ENCODE data around the gene LIME1. TPM values are rescaled to one million over a fixed set of nuclear protein-coding genes. Genes with fewer than 3 reads are reported as not detected.

The LIME1 gene
- total RNA-seq, 1 donor from 2014 or later = 4.9 TPM

GRCh38 chr20:63736893-63737694 lies 630 bp downstream of the LIME1 start:
- FAIRE-seq (no peak), DNase-seq (ENCODE audit: low spot score in 2 of 2) (no peak)

- FAIRE-seq = no peak
- no peak for DNase-seq (ENCODE audit: low spot score in 2 of 2)
Observed at GRCh38 chr20:63737695-63737944, 1.2 kb downstream of the LIME1 start.

- FAIRE-seq = no peak
- no peak for DNase-seq (ENCODE audit: low spot score in 2 of 2)
Observed at GRCh38 chr20:63737945-63738686, 1.7 kb downstream of the LIME1 start.

- FAIRE-seq = no peak
Observed at GRCh38 chr20:63738687-63739129, 2.2 kb downstream of the LIME1 start.

GRCh38 chr20:63739130-63740069 lies 2.9 kb downstream of the LIME1 start, which contains the start of gene SLC2A4RG:
Gene SLC2A4RG, plus strand, starts transcription at chr20:63739776. Its CDS starts 137 bp downstream, at chr20:63739913.
- DNase-seq (ENCODE audit: low spot score in 2 of 2) (peak; percentile 100), FAIRE-seq (no peak)

More at GRCh38 chr20:63738687-63739129, 2.2 kb downstream of the LIME1 start:
- DNase-seq (ENCODE audit: low spot score in 2 of 2) = peak in 1 of 2 donors; percentile 62

GRCh38 chr20:63740070-63740626 lies 3.7 kb downstream of the LIME1 start:
- no peak for FAIRE-seq

GRCh38 chr20:63740627-63741353 lies 4.3 kb downstream of the LIME1 start:
- DNase-seq (ENCODE audit: low spot score in 2 of 2) (peak; percentile 85 to 87), FAIRE-seq (no peak)

More at GRCh38 chr20:63740070-63740626, 3.7 kb downstream of the LIME1 start:
- peak; percentile 82 to 84 for DNase-seq (ENCODE audit: low spot score in 2 of 2)

- FAIRE-seq (no peak), DNase-seq (ENCODE audit: low spot score in 2 of 2) (peak in 1 of 2 donors; percentile 48)
Observed at GRCh38 chr20:63741354-63741675, 4.9 kb downstream of the LIME1 start.

GRCh38 chr20:63741676-63742380 lies 5.4 kb downstream of the LIME1 start:
- DNase-seq (ENCODE audit: low spot score in 2 of 2) (peak in 1 of 2 donors; percentile 19), FAIRE-seq (no peak)

- FAIRE-seq = no peak
- no peak for DNase-seq (ENCODE audit: low spot score in 2 of 2)
Observed at GRCh38 chr20:63742381-63743024, 6.0 kb downstream of the LIME1 start.

GRCh38 chr20:63743210-63743970 lies 6.9 kb downstream of the LIME1 start:
- DNase-seq (ENCODE audit: low spot score in 2 of 2) = no peak
- no peak for FAIRE-seq

- DNase-seq (ENCODE audit: low spot score in 2 of 2) (no peak), FAIRE-seq (no peak)
Observed at GRCh38 chr20:63744158-63744557, 7.7 kb downstream of the LIME1 start.

- DNase-seq (ENCODE audit: low spot score in 2 of 2) (peak in 1 of 2 donors; percentile 29), FAIRE-seq (no peak)
Observed at GRCh38 chr20:63744574-63745423, 8.3 kb downstream of the LIME1 start.

- DNase-seq (ENCODE audit: low spot score in 2 of 2) = peak in 1 of 2 donors; percentile 28
- FAIRE-seq = no peak
Observed at GRCh38 chr20:63745424-63745805, 9.0 kb downstream of the LIME1 start.

- peak in 1 of 2 donors; percentile 18 for DNase-seq (ENCODE audit: low spot score in 2 of 2)
- no peak for FAIRE-seq
Observed at GRCh38 chr20:63745961-63746731, 9.7 kb downstream of the LIME1 start.

- peak; percentile 14 to 34 for DNase-seq (ENCODE audit: low spot score in 2 of 2)
- FAIRE-seq = no peak
Observed at GRCh38 chr20:63746751-63747315, 10.4 kb downstream of the LIME1 start.

Data from frontal cortex (tissue), 4 donors.